ENCODE data around the gene MAST4.
A peak's percentile ranks its signal among the peaks of the same experiment; 100 is the strongest.
"Not testable (repeated sequence)": the region's sequence is repeated elsewhere in the genome, so short reads cannot be mapped to it uniquely, and the experiment has no call there.

MAST4 gene

GRCh38 chr5:67164856-67165525, 568.8 kb downstream of the MAST4 start:
- Histone ChIP-seq H3K9ac (ENCODE audit: low read length in 2 of 2) (no peak overlapping the region), H3K27ac (ENCODE audit: low read length) (no peak overlapping the region), H3K4me3 (ENCODE audit: low read length in 2 of 2) (no peak overlapping the region), H3K36me3 (ENCODE audit: control insufficient read depth in 2 of 2, insufficient read depth in 2 of 2, low read length in 2 of 2) (peaks cover 24 to 25% of the 10 kb centered on the region in 2 donors), H3K27me3 (ENCODE audit: control insufficient read depth in 1 of 2, insufficient read depth in 2 of 2, low read length in 2 of 2) (no peaks in the 10 kb centered on the region), H3K9me3 (ENCODE audit: control insufficient read depth in 2 of 2, low read length in 2 of 2) (no peaks in the 10 kb centered on the region), H3K4me1 (ENCODE audit: control insufficient read depth, insufficient read depth, low read length) (peaks cover 12% of the 10 kb centered on the region)

- H3K4me1 ChIP-seq (ENCODE audit: control insufficient read depth, insufficient read depth, low read length): peaks cover 12% of the 10 kb centered on the region
- H3K9ac ChIP-seq (ENCODE audit: low read length in 2 of 2): peak overlapping the region; percentile 43 to 64
- H3K36me3 ChIP-seq (ENCODE audit: control insufficient read depth in 2 of 2, insufficient read depth in 2 of 2, low read length in 2 of 2): peaks cover 24 to 30% of the 10 kb centered on the region in 2 donors
- peak overlapping the region; percentile 42 to 65 for H3K4me3 ChIP-seq (ENCODE audit: low read length in 2 of 2)
- no peaks in the 10 kb centered on the region for H3K9me3 ChIP-seq (ENCODE audit: control insufficient read depth in 2 of 2, low read length in 2 of 2)
- H3K27me3 ChIP-seq (ENCODE audit: control insufficient read depth in 1 of 2, insufficient read depth in 2 of 2, low read length in 2 of 2): no peaks in the 10 kb centered on the region
- peak overlapping the region; percentile 46 for H3K27ac ChIP-seq (ENCODE audit: low read length)
These were observed 569.6 kb downstream of the MAST4 start for GRCh38 chr5:67165526-67166459.

DNA sequence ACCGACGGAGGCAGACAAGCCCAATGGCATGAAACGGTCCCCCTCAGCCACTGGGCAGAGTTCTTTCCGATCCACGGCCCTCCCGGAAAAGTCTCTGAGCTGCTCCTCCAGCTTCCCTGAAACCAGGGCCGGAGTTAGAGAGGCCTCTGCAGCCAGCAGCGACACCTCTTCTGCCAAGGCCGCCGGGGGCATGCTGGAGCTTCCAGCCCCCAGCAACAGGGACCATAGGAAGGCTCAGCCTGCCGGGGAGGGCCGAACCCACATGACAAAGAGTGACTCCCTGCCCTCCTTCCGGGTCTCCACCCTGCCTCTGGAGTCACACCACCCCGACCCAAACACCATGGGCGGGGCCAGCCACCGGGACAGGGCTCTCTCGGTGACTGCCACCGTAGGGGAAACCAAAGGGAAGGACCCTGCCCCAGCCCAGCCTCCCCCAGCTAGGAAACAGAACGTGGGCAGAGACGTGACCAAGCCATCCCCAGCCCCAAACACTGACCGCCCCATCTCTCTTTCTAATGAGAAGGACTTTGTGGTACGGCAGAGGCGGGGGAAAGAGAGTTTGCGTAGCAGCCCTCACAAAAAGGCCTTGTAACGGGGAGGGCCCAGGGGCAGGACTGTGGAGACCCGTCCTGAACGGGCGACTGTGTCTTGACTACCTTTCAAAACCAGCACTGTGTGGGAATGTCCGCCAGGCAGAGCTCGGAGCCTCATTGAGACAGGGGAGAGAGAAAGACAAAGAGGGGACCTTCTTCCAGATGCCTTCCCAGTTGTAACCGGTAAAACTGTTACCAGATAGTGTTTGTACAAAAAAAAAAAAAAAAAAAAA, 570.5 kb downstream of the MAST4 start:
- H3K36me3 ChIP-seq (ENCODE audit: control insufficient read depth in 2 of 2, insufficient read depth in 2 of 2, low read length in 2 of 2): peaks cover 28 to 32% of the 10 kb centered on the region in 2 donors
- H3K27me3 ChIP-seq (ENCODE audit: control insufficient read depth in 1 of 2, insufficient read depth in 2 of 2, low read length in 2 of 2): no peaks in the 10 kb centered on the region
- peak overlapping the region; percentile 42 to 65 for H3K4me3 ChIP-seq (ENCODE audit: low read length in 2 of 2)
- H3K9ac ChIP-seq (ENCODE audit: low read length in 2 of 2): peak overlapping the region; percentile 43 to 64
- H3K27ac ChIP-seq (ENCODE audit: low read length): peak overlapping the region; percentile 46
- no peaks in the 10 kb centered on the region for H3K9me3 ChIP-seq (ENCODE audit: control insufficient read depth in 2 of 2, low read length in 2 of 2)
- H3K4me1 ChIP-seq (ENCODE audit: control insufficient read depth, insufficient read depth, low read length): peaks cover 12% of the 10 kb centered on the region

DNA sequence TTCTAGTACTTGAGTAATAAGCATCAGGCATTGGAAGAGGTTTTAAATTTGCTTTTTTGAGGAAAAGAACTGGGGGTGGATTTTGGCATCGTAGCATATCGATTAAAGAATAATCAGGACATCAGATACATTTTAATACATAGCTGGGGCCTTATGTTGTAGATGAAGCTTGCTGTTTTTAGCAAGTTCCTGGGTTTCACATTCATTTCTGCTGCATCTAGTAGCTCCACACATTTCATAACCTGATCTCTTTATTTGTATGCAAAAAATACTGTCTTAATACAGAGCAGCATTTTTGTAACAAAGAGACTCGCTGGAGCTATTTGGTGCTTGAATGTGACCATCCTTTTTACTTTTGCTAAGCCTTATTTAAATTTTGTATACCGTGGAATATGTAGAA, 571.9 kb downstream of the MAST4 start:
- Histone ChIP-seq H3K4me1 (ENCODE audit: control insufficient read depth, insufficient read depth, low read length) (peaks cover 12% of the 10 kb centered on the region), H3K9me3 (ENCODE audit: control insufficient read depth in 2 of 2, low read length in 2 of 2) (no peaks in the 10 kb centered on the region), H3K36me3 (ENCODE audit: control insufficient read depth in 2 of 2, insufficient read depth in 2 of 2, low read length in 2 of 2) (peaks cover 18 to 29% of the 10 kb centered on the region in 2 donors), H3K27me3 (ENCODE audit: control insufficient read depth in 1 of 2, insufficient read depth in 2 of 2, low read length in 2 of 2) (no peaks in the 10 kb centered on the region), H3K27ac (ENCODE audit: low read length) (no peak overlapping the region), H3K9ac (ENCODE audit: low read length in 2 of 2) (no peak overlapping the region), H3K4me3 (ENCODE audit: low read length in 2 of 2) (no peak overlapping the region)

GRCh38 chr5:67170767-67171166, 574.6 kb downstream of the MAST4 start:
- no peak overlapping the region for H3K27ac ChIP-seq (ENCODE audit: low read length)
- no peak overlapping the region for H3K4me3 ChIP-seq (ENCODE audit: low read length in 2 of 2)
- no peaks in the 10 kb centered on the region for H3K27me3 ChIP-seq (ENCODE audit: control insufficient read depth in 1 of 2, insufficient read depth in 2 of 2, low read length in 2 of 2)
- H3K36me3 ChIP-seq (ENCODE audit: control insufficient read depth in 2 of 2, insufficient read depth in 2 of 2, low read length in 2 of 2): peaks cover 4 to 11% of the 10 kb centered on the region in 2 donors
- H3K4me1 ChIP-seq (ENCODE audit: control insufficient read depth, insufficient read depth, low read length): peaks cover 11% of the 10 kb centered on the region
- no peak overlapping the region for H3K9ac ChIP-seq (ENCODE audit: low read length in 2 of 2)
- no peaks in the 10 kb centered on the region for H3K9me3 ChIP-seq (ENCODE audit: control insufficient read depth in 2 of 2, low read length in 2 of 2)

DNA sequence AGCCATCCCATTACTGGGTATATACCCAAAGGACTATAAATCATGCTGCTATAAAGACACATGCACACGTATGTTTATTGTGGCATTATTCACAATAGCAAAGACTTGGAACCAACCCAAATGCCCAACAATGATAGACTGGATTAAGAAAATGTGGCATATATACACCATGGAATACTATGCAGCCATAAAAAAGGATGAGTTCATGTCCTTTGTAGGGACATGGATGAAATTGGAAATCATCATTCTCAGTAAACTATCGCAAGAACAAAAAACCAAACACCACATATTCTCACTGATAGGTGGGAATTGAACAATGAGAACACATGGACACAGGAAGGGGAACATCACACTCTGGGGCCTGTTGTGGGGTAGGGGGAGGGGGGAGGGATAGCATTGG, 577.2 kb downstream of the MAST4 start:
- not testable (repeated sequence) for H3K4me1 ChIP-seq (ENCODE audit: control insufficient read depth, insufficient read depth, low read length); H3K36me3 ChIP-seq (ENCODE audit: control insufficient read depth in 2 of 2, insufficient read depth in 2 of 2, low read length in 2 of 2); H3K9ac ChIP-seq (ENCODE audit: low read length in 2 of 2); H3K27me3 ChIP-seq (ENCODE audit: control insufficient read depth in 1 of 2, insufficient read depth in 2 of 2, low read length in 2 of 2); H3K4me3 ChIP-seq (ENCODE audit: low read length in 2 of 2); H3K27ac ChIP-seq (ENCODE audit: low read length); H3K9me3 ChIP-seq (ENCODE audit: control insufficient read depth in 2 of 2, low read length in 2 of 2)

- H3K9me3 ChIP-seq (ENCODE audit: control insufficient read depth in 2 of 2, low read length in 2 of 2): no peaks in the 10 kb centered on the region
- no peaks in the 10 kb centered on the region for H3K4me1 ChIP-seq (ENCODE audit: control insufficient read depth, insufficient read depth, low read length)
- no peaks in the 10 kb centered on the region for H3K27me3 ChIP-seq (ENCODE audit: control insufficient read depth in 1 of 2, insufficient read depth in 2 of 2, low read length in 2 of 2)
- no peak overlapping the region for H3K9ac ChIP-seq (ENCODE audit: low read length in 2 of 2)
- H3K27ac ChIP-seq (ENCODE audit: low read length): no peak overlapping the region
- H3K4me3 ChIP-seq (ENCODE audit: low read length in 2 of 2): no peak overlapping the region
- peaks cover 4 to 7% of the 10 kb centered on the region in 2 donors for H3K36me3 ChIP-seq (ENCODE audit: control insufficient read depth in 2 of 2, insufficient read depth in 2 of 2, low read length in 2 of 2)
These were observed 577.8 kb downstream of the MAST4 start for GRCh38 chr5:67173959-67174358.

GRCh38 chr5:67176936-67177335, 580.7 kb downstream of the MAST4 start:
- H3K9me3 ChIP-seq (ENCODE audit: control insufficient read depth in 2 of 2, low read length in 2 of 2): no peaks in the 10 kb centered on the region
- H3K4me3 ChIP-seq (ENCODE audit: low read length in 2 of 2): no peak overlapping the region
- no peak overlapping the region for H3K27ac ChIP-seq (ENCODE audit: low read length)
- no peak overlapping the region for H3K9ac ChIP-seq (ENCODE audit: low read length in 2 of 2)
- no peaks in the 10 kb centered on the region for H3K27me3 ChIP-seq (ENCODE audit: control insufficient read depth in 1 of 2, insufficient read depth in 2 of 2, low read length in 2 of 2)
- H3K4me1 ChIP-seq (ENCODE audit: control insufficient read depth, insufficient read depth, low read length): no peaks in the 10 kb centered on the region
- no peaks in the 10 kb centered on the region for H3K36me3 ChIP-seq (ENCODE audit: control insufficient read depth in 2 of 2, insufficient read depth in 2 of 2, low read length in 2 of 2)

DNA sequence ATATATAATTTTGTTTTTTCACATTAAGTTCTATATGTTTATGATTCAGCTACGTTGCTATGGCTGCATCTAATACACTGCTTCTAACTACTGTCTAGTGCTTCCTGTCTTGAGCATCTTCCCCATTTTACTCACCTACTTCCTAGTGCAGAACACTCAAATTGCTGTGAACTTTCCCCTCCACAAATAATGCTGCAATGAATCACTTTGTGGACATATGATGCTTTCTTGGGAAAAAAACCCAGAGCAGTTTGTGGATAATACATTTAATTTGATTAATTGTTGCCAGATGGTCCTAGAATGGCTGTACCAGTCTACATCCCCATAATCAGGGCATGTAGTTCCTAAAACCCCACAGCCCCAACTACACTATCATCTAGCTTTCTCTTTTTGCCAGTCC, 581.9 kb downstream of the MAST4 start:
- Histone ChIP-seq H3K27me3 (ENCODE audit: control insufficient read depth in 1 of 2, insufficient read depth in 2 of 2, low read length in 2 of 2) (no peaks in the 10 kb centered on the region), H3K9me3 (ENCODE audit: control insufficient read depth in 2 of 2, low read length in 2 of 2) (no peaks in the 10 kb centered on the region), H3K36me3 (ENCODE audit: control insufficient read depth in 2 of 2, insufficient read depth in 2 of 2, low read length in 2 of 2) (no peaks in the 10 kb centered on the region), H3K4me1 (ENCODE audit: control insufficient read depth, insufficient read depth, low read length) (no peaks in the 10 kb centered on the region), H3K9ac (ENCODE audit: low read length in 2 of 2) (no peak overlapping the region), H3K27ac (ENCODE audit: low read length) (no peak overlapping the region), H3K4me3 (ENCODE audit: low read length in 2 of 2) (no peak overlapping the region)

- H3K27ac ChIP-seq (ENCODE audit: low read length): no peak overlapping the region
- no peaks in the 10 kb centered on the region for H3K36me3 ChIP-seq (ENCODE audit: control insufficient read depth in 2 of 2, insufficient read depth in 2 of 2, low read length in 2 of 2)
- H3K27me3 ChIP-seq (ENCODE audit: control insufficient read depth in 1 of 2, insufficient read depth in 2 of 2, low read length in 2 of 2): peaks cover 0 to 2% of the 10 kb centered on the region in 2 donors
- no peak overlapping the region for H3K4me3 ChIP-seq (ENCODE audit: low read length in 2 of 2)
- H3K4me1 ChIP-seq (ENCODE audit: control insufficient read depth, insufficient read depth, low read length): no peaks in the 10 kb centered on the region
- no peak overlapping the region for H3K9ac ChIP-seq (ENCODE audit: low read length in 2 of 2)
- no peaks in the 10 kb centered on the region for H3K9me3 ChIP-seq (ENCODE audit: control insufficient read depth in 2 of 2, low read length in 2 of 2)
These were observed 582.8 kb downstream of the MAST4 start for GRCh38 chr5:67178966-67179365.

Measured in stomach smooth muscle (tissue), 2 donors.